GM18499 (cell line): ENCODE results near the gene CDC42BPG.

Experiments
- ATAC-seq: cut with Tn5 transposase; IDR thresholded peaks from one replicate; pipeline ENCODE4 v1.9.1; 2021; ENCODE audit warnings: moderate number of reproducible peaks; ENCODE audit not compliant: insufficient read depth, unreplicated experiment

Gene CDC42BPG, protein sequence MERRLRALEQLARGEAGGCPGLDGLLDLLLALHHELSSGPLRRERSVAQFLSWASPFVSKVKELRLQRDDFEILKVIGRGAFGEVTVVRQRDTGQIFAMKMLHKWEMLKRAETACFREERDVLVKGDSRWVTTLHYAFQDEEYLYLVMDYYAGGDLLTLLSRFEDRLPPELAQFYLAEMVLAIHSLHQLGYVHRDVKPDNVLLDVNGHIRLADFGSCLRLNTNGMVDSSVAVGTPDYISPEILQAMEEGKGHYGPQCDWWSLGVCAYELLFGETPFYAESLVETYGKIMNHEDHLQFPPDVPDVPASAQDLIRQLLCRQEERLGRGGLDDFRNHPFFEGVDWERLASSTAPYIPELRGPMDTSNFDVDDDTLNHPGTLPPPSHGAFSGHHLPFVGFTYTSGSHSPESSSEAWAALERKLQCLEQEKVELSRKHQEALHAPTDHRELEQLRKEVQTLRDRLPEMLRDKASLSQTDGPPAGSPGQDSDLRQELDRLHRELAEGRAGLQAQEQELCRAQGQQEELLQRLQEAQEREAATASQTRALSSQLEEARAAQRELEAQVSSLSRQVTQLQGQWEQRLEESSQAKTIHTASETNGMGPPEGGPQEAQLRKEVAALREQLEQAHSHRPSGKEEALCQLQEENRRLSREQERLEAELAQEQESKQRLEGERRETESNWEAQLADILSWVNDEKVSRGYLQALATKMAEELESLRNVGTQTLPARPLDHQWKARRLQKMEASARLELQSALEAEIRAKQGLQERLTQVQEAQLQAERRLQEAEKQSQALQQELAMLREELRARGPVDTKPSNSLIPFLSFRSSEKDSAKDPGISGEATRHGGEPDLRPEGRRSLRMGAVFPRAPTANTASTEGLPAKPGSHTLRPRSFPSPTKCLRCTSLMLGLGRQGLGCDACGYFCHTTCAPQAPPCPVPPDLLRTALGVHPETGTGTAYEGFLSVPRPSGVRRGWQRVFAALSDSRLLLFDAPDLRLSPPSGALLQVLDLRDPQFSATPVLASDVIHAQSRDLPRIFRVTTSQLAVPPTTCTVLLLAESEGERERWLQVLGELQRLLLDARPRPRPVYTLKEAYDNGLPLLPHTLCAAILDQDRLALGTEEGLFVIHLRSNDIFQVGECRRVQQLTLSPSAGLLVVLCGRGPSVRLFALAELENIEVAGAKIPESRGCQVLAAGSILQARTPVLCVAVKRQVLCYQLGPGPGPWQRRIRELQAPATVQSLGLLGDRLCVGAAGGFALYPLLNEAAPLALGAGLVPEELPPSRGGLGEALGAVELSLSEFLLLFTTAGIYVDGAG (N-terminal part only)

DNA sequence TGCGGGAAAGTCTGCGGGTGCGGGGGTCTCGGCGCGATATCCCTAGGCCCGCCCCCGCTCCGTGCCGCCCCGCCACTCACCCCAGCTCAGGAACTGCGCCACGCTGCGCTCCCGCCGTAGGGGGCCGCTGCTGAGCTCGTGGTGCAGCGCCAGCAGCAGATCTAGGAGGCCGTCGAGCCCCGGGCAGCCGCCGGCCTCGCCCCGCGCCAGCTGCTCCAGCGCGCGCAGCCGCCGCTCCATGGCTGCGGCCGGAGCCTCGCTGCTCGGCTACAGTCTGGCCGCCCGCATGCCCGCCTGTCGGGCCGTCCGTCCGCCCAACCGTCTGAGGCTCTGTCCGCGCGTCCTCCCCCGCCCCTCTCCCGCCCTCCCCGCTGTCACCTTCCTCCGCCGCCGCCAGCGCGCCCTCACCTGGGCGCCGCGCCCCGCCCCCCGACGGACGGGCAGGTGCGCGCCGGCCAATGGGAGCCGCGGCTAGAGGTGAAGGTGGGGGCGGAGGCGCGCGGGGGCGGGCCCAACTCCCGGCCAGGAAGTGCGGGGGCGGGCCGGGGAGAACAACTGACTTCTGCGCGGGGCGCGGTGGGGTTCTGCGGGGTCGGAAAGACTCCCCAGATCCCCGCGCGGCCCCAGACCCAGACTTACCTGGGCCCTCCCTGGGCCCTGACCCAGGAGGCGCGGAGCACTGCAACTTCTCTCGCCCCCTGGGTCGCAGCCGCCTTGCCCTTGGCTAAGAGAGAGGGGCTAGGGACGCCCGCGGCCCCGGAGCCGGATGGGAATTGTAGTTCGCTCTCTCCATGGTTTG is at the start of gene CDC42BPG:
Gene CDC42BPG (minus strand): TSS at position 324 of the 799 bp plus-strand sequence. CDS start 84 bp downstream, at position 240.
- ATAC-seq: no peak

DNA sequence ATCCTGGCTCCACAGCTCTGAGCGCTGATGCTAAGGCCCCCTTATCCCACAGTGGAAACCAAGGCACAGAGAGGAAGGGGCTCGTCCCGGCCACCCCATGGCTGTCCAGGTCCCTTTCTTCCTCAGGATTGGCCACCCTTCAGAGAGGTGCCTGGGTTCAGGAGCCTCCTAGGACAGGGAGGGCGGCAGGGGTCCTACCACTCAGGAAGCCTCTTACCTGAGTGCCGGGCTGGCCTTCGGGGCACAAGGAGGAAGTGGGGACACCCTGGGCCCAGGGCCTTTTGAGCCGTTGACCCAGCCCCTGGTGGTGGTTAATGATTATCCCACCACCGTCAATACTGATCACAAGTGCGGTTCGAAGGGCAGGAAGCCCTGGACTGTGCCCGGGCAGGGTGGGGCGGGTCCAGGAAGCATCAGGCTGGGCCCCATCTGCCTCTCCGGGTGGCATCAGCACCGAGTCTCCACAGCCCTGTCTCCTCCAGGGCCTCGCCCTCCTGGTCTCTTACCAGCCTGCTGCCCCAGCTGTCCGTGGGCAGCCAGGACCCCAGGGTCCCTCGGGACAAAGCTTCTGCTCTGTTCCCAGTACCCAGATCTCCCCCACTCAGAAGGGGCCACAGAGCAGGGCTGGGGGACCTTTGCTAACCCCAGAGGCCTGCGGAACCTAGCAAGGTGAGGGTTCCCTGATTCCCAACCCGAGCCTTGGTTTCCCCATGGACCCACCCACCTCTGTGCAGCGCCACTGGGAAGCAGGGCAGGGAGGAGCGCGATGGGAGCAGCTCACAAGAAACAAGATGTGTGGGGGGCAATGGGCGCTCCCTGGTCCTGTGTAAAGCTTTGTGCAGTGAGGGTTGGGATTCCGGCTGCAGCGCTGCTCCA is 49.0 kb upstream of the CDC42BPG start:
- no peak for ATAC-seq

DNA sequence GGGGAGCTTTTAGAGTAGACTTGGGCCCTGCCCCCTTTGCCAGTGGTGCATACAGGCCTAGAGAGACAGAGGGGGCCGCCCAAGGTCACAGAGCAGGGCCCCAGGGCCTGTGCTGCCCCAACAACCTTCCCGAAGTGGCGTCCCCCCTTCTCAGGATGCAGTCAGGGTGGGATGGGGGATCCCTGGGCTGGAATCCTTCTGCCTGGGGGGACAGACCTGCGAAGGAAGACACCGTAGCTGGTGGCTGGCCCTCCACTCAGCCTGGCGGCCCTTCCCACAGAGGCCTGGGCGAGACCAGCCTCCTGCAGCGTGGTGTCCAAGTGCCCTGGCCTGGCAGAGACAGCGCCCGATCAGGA is 48.4 kb upstream of the CDC42BPG start:
- ATAC-seq: no peak

DNA sequence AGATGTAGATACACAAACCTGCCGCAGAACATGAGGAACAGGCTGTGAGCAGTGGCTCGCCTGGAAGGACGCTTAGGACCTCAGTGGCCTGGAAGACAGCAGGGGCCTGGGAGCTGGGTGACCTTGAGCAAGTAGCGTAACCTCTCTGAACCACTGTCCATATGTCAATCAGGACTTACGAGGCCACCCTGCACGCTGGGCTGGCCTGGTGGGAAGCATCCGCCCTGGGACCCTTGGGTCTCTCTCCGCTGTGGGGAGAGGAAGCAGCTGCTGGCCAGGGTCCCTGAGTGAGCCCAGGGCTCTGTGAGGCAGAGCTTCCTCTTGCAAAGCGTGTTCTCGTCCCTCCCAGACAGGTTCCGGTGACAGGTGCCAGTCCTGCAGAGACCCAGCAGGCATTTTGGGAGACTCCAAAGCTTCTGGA is 48.0 kb upstream of the CDC42BPG start:
- ATAC-seq: no peak

DNA sequence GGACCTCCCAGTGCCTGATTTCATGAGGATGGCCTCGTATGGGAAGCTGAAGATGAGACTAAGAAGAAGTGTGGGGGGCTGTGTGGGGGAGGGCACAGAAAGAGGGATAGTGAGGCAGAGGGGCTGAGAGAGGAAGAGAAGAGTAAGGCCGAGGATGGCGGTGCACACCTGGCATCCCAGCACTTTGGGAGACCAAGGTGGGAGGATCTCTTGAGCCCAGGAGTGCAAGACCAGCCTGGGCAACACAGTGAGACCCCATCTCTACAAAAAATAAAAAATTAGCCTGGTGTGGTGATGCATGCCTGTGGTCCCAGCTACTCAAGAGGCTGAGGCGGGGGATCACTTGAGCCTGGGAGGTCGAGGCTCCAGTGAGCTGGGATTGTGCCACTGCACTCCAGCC is 47.4 kb upstream of the CDC42BPG start:
- no peak for ATAC-seq

DNA sequence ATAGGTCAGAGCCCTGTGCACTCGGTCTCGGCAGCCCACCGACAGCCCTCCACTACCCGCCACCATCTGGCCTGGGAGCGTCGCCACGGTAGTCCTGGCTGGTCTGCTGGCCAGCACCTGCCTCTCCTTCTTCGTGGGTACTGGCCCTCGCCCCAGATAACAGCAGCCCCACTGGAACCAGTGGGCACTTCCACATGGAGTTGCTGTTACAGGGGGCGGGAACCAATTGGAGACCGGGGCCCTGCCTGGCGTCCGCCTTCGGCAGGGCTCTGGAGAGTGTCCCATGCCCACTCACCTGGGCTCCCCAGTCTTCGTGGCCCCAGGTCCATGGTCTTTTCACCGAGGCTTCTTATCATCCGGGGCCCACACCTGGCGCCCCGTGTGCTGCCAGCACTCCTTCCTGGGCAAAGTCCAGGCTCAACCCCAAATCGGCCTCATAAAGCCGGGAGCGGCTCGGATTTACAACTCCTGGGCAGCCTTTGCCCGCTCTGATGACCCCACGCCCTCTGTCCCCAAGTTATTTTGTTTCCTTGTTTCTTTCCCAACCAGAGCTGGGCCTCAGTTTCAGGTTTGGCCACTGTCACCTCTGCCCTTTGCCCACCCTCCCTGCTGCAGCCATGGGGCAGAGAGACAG is 46.9 kb upstream of the CDC42BPG start:
- no peak for ATAC-seq

DNA sequence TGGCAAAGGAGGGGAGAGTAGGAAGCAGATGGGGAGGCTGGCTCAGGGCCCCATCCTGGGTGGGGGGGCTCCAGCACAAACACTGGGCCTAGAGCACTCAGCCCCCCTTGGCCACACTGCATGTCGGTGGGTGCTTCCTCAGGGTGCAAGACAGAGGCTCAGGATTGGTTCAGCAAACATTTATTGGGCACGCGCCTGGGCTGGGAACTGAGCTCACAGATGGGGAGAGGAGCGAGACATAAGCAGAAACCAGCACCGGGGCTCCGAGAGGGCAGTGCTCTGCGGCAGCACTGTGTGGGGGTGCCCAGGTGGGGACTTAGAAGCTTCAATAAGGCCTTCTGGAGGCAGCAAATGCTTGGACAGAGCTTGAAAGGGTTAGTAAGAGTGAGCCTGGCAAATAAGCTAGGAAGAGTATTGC is 46.1 kb upstream of the CDC42BPG start:
- ATAC-seq: no peak

DNA sequence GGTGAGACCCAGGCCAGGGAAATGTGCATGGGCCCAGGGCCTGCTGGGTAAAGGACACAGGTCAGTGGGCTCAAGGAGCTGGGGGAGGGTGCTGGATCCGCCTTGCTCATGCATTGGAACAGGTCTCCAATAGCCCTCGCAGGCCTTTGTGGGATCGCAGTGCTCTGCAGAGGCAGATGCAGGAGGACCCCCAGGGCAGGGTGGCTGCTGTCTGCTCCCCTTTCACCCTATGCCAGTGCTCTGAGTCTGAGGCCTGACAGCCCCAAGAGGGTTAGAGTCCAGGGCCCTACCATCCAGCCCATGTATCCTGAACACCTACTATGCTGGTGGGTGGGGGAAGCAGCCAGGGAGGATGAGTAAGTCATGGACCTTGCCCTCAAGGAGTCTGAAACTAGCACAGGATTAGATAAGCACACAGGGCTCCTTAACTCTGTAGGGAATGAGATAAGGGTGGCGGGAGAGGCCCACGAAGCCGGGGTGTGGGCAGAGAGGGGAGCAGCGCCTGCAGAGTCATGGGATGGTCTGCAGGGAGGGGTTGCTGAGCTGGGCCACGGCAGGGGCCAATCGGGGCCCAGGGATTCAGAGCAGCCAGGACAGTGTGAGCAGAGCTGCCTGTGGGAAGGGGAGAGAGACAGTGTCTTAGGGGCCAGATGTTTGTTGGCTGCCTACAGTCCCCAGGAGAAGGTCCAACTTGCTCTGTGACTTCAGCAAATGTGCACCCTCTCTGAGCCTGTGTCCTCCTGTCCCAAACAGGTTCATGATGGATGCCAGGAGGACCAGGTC is 44.5 kb upstream of the CDC42BPG start:
- ATAC-seq: no peak

DNA sequence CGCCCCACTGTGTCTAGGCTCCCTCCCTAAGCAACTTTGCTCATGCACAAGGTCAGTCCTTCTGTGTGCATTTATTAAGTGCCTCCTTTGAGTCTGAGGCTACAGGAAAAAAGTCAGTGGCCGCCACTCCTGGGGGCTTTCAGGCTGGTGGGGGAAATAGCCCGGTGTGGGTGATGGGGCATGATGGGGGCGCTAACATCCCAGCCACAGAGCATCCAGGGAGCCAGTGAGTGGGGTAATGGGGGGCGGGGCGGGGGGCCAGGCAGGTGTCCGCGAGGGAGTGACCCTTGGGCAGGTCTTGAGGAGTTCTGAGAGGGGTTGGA is 43.9 kb upstream of the CDC42BPG start:
- no peak for ATAC-seq

DNA sequence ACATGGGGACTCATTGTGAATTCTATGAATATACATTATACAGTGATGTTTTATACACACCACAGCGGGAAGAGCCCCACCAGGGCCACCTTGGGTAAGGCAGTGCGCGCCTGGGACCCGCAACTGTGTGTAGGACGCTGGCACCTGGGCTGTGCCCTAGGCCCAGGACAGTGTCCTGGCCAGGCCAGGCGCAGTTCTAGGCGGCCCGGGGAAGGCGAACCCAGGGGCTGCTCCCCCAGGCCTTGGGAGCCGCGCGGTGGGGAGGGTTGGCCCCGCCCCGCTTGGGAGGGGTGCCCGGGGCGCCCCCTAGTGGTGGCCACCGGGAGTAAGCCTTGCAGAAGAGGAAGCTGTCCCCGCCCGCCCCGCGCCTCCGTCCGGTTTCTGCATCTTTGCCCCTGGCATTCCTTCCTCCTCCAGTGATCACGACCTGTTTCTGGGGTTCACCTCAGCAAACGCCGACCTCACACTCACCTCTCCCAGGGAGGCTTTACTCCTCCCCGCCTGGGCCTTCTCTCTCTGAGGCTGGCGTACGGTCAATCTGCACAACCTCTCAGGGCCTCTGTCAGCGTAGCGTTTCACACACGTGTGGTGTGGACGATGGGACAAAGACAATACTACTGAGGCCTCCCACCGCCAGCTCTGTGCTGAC is 43.4 kb upstream of the CDC42BPG start:
- no peak for ATAC-seq

DNA sequence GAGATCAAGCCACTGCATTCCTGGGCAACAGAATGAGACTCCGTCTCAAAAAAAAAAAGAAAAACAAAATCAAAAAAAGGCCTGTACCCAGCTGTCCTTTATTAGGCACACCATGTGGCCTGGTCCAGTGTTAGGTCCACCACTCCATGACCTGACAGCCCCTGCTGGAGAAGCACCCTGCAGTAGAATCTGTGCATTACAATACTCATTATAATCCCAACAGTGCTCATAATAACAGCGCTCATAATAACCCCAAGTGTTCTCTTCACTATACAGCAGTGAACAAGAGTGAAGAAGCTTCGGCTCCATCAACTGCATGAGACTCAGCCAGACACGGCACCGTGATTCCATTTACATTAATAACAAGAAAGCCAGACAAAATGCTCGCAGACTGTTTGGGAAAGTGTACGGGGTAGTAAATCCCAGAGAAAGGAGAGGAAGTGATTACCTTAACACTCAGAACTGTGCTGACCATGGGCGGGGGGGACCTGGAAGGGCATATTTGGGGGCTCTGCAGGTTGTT is 42.8 kb upstream of the CDC42BPG start:
- no peak for ATAC-seq

DNA sequence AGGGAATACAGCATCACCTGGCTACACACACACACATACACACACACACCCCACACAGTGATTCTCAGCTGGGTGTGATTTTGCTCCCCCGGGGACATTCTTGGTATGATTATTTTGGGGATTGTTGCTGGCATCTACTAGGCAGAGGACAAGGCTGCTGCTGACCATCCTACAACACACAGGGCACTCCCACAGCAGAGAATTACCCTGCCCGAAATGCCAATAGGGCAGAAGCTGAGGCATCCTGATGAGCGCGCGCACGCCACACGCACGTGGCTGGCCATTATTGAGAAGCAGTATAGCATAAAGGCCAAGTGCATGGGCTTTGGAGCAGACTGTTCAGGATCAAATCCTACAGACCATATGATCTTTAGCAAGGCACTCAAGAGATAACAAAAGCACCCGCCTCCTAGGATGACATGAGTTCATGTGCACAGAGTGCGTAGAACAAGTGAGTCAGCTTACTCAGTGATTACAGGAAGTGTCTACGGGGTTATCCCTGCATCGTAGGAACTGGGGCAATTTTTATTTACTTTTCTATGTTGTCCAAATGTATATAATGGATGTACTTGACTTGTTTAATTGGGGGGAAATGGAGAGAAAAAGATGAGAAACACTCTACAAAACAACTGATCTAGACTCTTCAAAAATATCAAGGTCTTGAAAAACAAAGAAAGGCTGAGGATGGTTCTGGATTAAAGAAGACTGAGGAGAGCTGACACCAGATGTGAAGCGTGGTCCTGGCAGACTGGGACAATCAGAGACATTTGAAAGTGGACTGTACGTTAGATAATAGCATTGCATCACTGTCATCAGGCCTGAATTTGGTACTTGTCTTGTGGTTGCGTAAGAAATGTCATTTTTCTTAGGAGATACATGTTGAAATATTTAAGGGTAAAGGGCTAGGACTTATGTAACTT is 41.2 kb upstream of the CDC42BPG start:
- no peak for ATAC-seq

DNA sequence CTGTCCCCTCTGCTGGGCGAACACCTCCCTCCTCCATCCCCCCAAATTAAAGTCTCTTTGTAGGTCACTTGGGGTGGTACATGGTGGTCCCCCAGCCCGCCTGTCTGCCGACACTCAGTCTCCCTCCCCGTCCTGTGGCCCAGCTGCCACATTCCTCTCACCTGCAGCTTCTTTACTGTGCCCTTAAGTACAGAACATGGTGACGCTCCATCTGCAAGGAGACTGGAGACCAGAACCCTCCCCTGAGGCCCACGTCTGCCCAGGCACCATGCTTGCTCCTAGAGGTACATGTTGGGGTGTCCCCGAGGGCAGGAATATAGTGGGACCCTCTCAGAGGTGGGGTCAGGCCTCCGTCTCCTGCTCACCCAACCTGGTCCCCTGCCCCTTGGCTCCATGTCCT is 39.6 kb upstream of the CDC42BPG start:
- ATAC-seq: no peak

DNA sequence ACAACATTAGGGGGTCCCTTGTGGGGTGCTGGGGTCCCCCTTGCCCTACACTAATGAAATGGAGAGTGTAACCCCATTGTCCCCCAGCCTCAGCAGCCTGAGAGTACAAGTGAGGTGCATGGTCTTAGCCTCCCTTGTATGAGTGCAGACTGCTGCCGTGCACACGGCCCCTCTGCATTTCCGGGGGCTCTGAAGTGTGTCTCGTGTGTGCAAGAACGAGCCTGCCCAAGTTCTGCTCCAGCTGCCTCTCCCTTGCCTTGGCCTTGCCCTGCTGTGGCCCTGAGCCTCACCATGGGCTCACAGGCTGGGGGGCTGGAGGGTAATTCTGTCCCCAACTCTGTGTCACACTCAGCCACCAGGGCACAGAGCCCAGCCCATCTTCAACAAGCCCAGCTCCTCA is 39.1 kb upstream of the CDC42BPG start:
- no peak for ATAC-seq

DNA sequence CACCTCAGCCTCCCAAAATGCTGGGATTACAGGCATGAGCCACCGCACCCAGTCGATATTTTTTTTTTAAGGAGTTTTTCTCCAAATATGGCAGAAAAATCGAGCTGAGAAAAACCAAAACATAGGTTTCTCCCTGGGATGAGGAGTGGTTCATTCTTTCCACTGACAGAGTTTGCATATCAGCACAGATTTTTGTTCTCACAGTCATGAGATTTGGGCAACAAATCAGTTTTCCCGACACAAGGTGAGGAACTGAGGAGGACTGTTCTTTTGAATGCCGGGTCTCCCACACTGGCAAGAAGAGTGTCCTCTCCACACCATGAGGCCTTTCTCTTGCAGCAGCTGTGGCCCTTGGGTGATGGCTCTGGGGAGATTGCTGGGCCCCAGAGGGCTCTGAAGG is 37.8 kb upstream of the CDC42BPG start:
- ATAC-seq: no peak

DNA sequence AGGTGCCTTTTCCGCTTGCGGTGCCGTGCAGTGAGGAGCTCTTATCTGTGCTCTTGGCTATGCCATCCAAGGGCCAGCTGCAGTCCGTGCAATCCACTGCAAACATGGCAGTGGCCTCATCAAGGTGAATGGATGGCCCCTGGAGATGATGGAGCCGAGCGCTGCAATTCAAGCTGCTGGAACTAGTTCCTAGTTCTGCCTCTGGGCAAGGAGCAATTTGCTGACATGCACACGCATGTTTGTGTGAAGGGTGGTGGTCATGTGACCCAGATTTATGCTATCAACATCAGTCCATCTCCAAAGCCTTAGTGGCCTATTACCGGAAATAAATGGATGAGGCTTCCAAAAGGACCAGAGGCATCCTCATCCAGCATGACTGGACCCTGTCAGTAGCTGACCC is 37.0 kb upstream of the CDC42BPG start:
- ATAC-seq: no peak
